ENCODE measurements around the gene TBC1D10A.

Gene TBC1D10A

GRCh38 chr22:30326706-30327362 is at the start of gene TBC1D10A:
TBC1D10A (minus strand) TSS chr22:30326941; CDS start chr22:30326881, 60 bp downstream.
- no peak for FAIRE-seq

GRCh38 chr22:30375312-30375849 is 48.6 kb upstream of the TBC1D10A start:
- no peak for FAIRE-seq

- no peak for FAIRE-seq
Measured at GRCh38 chr22:30373331-30374325, 46.9 kb upstream of the TBC1D10A start.

GRCh38 chr22:30372915-30373314 is 46.2 kb upstream of the TBC1D10A start:
- no peak for FAIRE-seq

- FAIRE-seq: no peak
Measured at GRCh38 chr22:30371981-30372380, 45.2 kb upstream of the TBC1D10A start.

GRCh38 chr22:30371321-30371720 is 44.6 kb upstream of the TBC1D10A start:
- FAIRE-seq: no peak

- FAIRE-seq: no peak
Measured at GRCh38 chr22:30370641-30371230, 44.0 kb upstream of the TBC1D10A start.

GRCh38 chr22:30368420-30368819 is 41.7 kb upstream of the TBC1D10A start:
- no peak for FAIRE-seq

- FAIRE-seq: no peak
Measured at GRCh38 chr22:30365891-30366290, 39.1 kb upstream of the TBC1D10A start.

GRCh38 chr22:30362651-30363281 is 36.0 kb upstream of the TBC1D10A start:
- FAIRE-seq: no peak

GRCh38 chr22:30361916-30362650 is 35.3 kb upstream of the TBC1D10A start:
- FAIRE-seq: no peak

- FAIRE-seq: no peak
Measured at GRCh38 chr22:30358541-30358940, 31.8 kb upstream of the TBC1D10A start.

GRCh38 chr22:30357650-30358215 is 31.0 kb upstream of the TBC1D10A start:
- no peak for FAIRE-seq

GRCh38 chr22:30357236-30357570 is 30.5 kb upstream of the TBC1D10A start:
- no peak for FAIRE-seq

- no peak for FAIRE-seq
Measured at GRCh38 chr22:30356449-30357235, 29.9 kb upstream of the TBC1D10A start, which contains the start of the genes CCDC157 and SF3A1. CCDC157 (plus strand) TSS chr22:30357007; CDS start chr22:30366001, 8,994 bp downstream. SF3A1 (minus strand) TSS chr22:30356894; CDS start chr22:30356792, 102 bp downstream.

- FAIRE-seq: no peak
Measured at GRCh38 chr22:30354644-30355043, 27.9 kb upstream of the TBC1D10A start.

- FAIRE-seq: no peak
Measured at GRCh38 chr22:30351226-30351625, 24.5 kb upstream of the TBC1D10A start.

- no peak for FAIRE-seq
Measured at GRCh38 chr22:30348809-30349208, 22.1 kb upstream of the TBC1D10A start.

GRCh38 chr22:30348404-30348803 is 21.7 kb upstream of the TBC1D10A start:
- no peak for FAIRE-seq

- no peak for FAIRE-seq
Measured at GRCh38 chr22:30347255-30347892, 20.6 kb upstream of the TBC1D10A start.

All from endometrium (tissue), 2 donors.